H1 (cell line): ENCODE results near the gene TEDC1.

ENCODE experiments used
- CHD7 ChIP-seq: fragments of 300-600 bp; sonication (generic); IDR thresholded peaks from 2 replicates; pipeline ENCODE4 v1.7.1; 2012; ENCODE audit warnings: low read length, moderate library complexity, mild to moderate bottlenecking, inconsistent platforms; ENCODE audit not compliant: insufficient replicate concordance
- CTCF ChIP-seq, 3 experiments: IDR thresholded peaks; 1 replicate in 2 of 3; 2 replicates in 1 of 3; pipeline versions ENCODE4 v1.5.1 to v1.6.1; 2011; ENCODE audit warnings: low read length in 3 of 3, mild to moderate bottlenecking in 3 of 3, inconsistent platforms in 2 of 3, low read depth in 1 of 3, moderate library complexity in 1 of 3; ENCODE audit not compliant: insufficient read depth in 1 of 3; ENCODE audit errors: control extremely low read depth in 1 of 3
- EP300 ChIP-seq, 2 experiments: IDR thresholded peaks; 1 replicate in 1 of 2; 2 replicates in 1 of 2; pipeline ENCODE4 v1.6.1; 2011 to 2012; ENCODE audit warnings: low read depth in 2 of 2, low read length in 2 of 2, mild to moderate bottlenecking in 2 of 2, borderline replicate concordance in 1 of 2, inconsistent platforms in 1 of 2, moderate library complexity in 1 of 2
- POLR2AphosphoS5 ChIP-seq: IDR thresholded peaks from 2 replicates; pipeline ENCODE4 v1.6.1; 2011; ENCODE audit warnings: low read depth, low read length
- RAD21 ChIP-seq, 2 experiments: IDR thresholded peaks in 1 of 2; conservative IDR thresholded peaks in 1 of 2; 2 replicates each; pipeline ENCODE4 v1.6.1; 2011; ENCODE audit warnings: low read depth in 2 of 2, low read length in 2 of 2, improper control_type of control experiment in 1 of 2, inconsistent platforms in 1 of 2, mild to moderate bottlenecking in 1 of 2, moderate library complexity in 1 of 2
- TAF1 ChIP-seq: IDR thresholded peaks from 2 replicates; pipeline ENCODE4 v1.6.1; 2011; ENCODE audit warnings: mild to moderate bottlenecking, low read depth, low read length

GRCh38 chr14:105492031-105492970 is 1.3 kb downstream of the TEDC1 start:
- TF ChIP-seq EP300 (IDR thresholded peaks at IDR 0.05; ENCODE audit: borderline replicate concordance in 1 of 2, low read depth in 2 of 2, low read length in 2 of 2) (no peak), RAD21 (IDR thresholded peaks at IDR 0.05 in 1 of 2, conservative IDR thresholded peaks at IDR 0.05 in 1 of 2; ENCODE audit: low read depth in 2 of 2, low read length in 2 of 2) (no peak), CTCF (IDR thresholded peaks at IDR 0.05; ENCODE audit: control extremely low read depth in 1 of 3, insufficient read depth in 1 of 3, low read depth in 1 of 3, low read length in 3 of 3) (no peak), POLR2AphosphoS5 (no peak), CHD7 (no peak), TAF1 (no peak)
